Activated B cell treated with CpG ODN at 0.5 μM for 24 hours (primary cell): ENCODE measurements around the gene DLK2. TPM values are rescaled to one million over a fixed set of nuclear protein-coding genes. Genes with fewer than 3 reads are reported as not detected.

Source experiments
- ATAC-seq: fragments of 200-7000 bp; cut with Tn5 transposase; one replicate; pipeline ENCODE4 v1.10.0; 2021; ENCODE audit warnings: low read depth, mild to moderate bottlenecking, moderate library complexity
- CTCF ChIA-PET: fragments of 350-600 bp; sonication (Branson Sonifier 250); formaldehyde crosslinking; loops from one replicate; lab custom pipeline; 2021; ENCODE audit warnings: antibody characterized with exemption; lab: Charles Lee
- POLR2A ChIA-PET: fragments of 350-600 bp; sonication (Branson Sonifier 250); formaldehyde crosslinking; loops from one replicate; lab custom pipeline; 2021; ENCODE audit warnings: antibody characterized with exemption; lab: Charles Lee
- DNase-seq: peaks from one replicate; pipeline ENCODE4 v3.0.0; 2022
- H3K27ac Mint-ChIP-seq: one replicate; pipeline ENCODE4 v1.8.0; 2020; ENCODE audit warnings: mixed read lengths
- H3K27me3 Mint-ChIP-seq: one replicate; pipeline ENCODE4 v1.8.0; 2021; ENCODE audit warnings: mixed read lengths
- H3K36me3 Mint-ChIP-seq: one replicate; pipeline ENCODE4 v1.8.0; 2021; ENCODE audit warnings: low read depth, mixed read lengths
- H3K4me1 Mint-ChIP-seq: one replicate; pipeline ENCODE4 v1.8.0; 2021; ENCODE audit warnings: mixed read lengths
- H3K4me3 Mint-ChIP-seq: one replicate; pipeline ENCODE4 v1.8.0; 2020; ENCODE audit warnings: mild to moderate bottlenecking, mixed read lengths
- H3K9me3 Mint-ChIP-seq: one replicate; pipeline ENCODE4 v1.8.0; 2020; ENCODE audit warnings: mixed read lengths
- CTCF ChIP-seq: fragments of 200-600 bp; IDR thresholded peaks from one replicate; pipeline ENCODE4 v1.8.0; 2022; ENCODE audit warnings: antibody characterized with exemption, mild to moderate bottlenecking
- intact Hi-C: fragments of 100-400 bp; cut with micrococcal nuclease; formaldehyde crosslinking; loops from one replicate; pipeline ENCODE4 v1.15.1; 2024
- total RNA-seq: library from RNA; stranded (reverse); gene quantifications from 2 replicates; pipeline ENCODE4 v1.2.3, GENCODE V29; 2022

The DLK2 gene
- total RNA-seq, 1 donor from 2014 or later: 1.4 TPM

- no peak for DNase-seq
- Mint-ChIP-seq H3K9me3 (no peaks in the 10 kb centered on the region), H3K27me3 (peaks cover 2% of the 10 kb centered on the region), H3K4me3 (no peak overlapping the region), H3K36me3 (peaks cover 11% of the 10 kb centered on the region), H3K27ac (no peak overlapping the region), H3K4me1 (peaks cover 16% of the 10 kb centered on the region)
- ChIA-PET POLR2A (interaction anchor here (0.7 kb wide), 3 partner anchors 31 to 211 kb away, joined by 3 to 4 read pairs (median 4); no protein-coding TSS in a partner anchor), CTCF (no interaction called here)
- ATAC-seq: no peak
- intact Hi-C loops: loop anchor here (10.0 kb wide), 1 partner anchor 93 kb away; the partner anchor contains the start of gene ZNF318
- TF ChIP-seq CTCF: no peak
Observed at GRCh38 chr6:43457643-43458042, 2.3 kb upstream of the DLK2 start.

- Mint-ChIP-seq H3K4me1 (peaks cover 16% of the 10 kb centered on the region), H3K9me3 (no peaks in the 10 kb centered on the region), H3K27ac (no peak overlapping the region), H3K36me3 (peaks cover 31% of the 10 kb centered on the region), H3K27me3 (no peaks in the 10 kb centered on the region), H3K4me3 (peak overlapping the region; percentile 85)
- CTCF ChIA-PET: interaction anchor here (1.1 to 4.2 kb wide), 3 partner anchors 23 to 115 kb away, joined by 3 to 33 read pairs (median 3); partner anchors contain the start of gene TJAP1
- ATAC-seq (peak; percentile 49), DNase-seq (peak; percentile 72)
- intact Hi-C loops: loop anchor here (1.0 to 10.0 kb wide), 5 partner anchors 22 to 192 kb away; partner anchors contain the start of genes ABCC10, TJAP1 and ZNF318
- POLR2A ChIA-PET: interaction anchor here (0.6 to 2.1 kb wide), 6 partner anchors 9 to 189 kb away, joined by 3 to 7 read pairs (median 6); partner anchors contain the start of genes ABCC10 and TJAP1
- TF ChIP-seq CTCF: no peak
Observed at GRCh38 chr6:43454696-43455530, 435 bp downstream of the DLK2 start.

GRCh38 chr6:43454290-43454695 lies 1.1 kb downstream of the DLK2 start:
- no peaks in the 10 kb centered on the region for H3K27me3 Mint-ChIP-seq
- H3K4me1 Mint-ChIP-seq: peaks cover 16% of the 10 kb centered on the region
- ChIA-PET POLR2A (no interaction called here), CTCF (interaction anchor here (0.9 to 4.2 kb wide), 2 partner anchors 42 to 52 kb away, joined by 7 to 33 read pairs; no protein-coding TSS in a partner anchor)
- DNase-seq (no peak), ATAC-seq (peak; percentile 72)
- H3K9me3 Mint-ChIP-seq: no peaks in the 10 kb centered on the region
- intact Hi-C loops: loop anchor here (2.0 to 10.0 kb wide), 3 partner anchors 27 to 191 kb away; partner anchors contain the start of genes ABCC10 and ZNF318
- H3K36me3 Mint-ChIP-seq: peaks cover 37% of the 10 kb centered on the region
- TF ChIP-seq CTCF: no peak
- no peak overlapping the region for H3K27ac Mint-ChIP-seq
- peak overlapping the region; percentile 85 for H3K4me3 Mint-ChIP-seq

GRCh38 chr6:43453831-43454230 lies 1.5 kb downstream of the DLK2 start:
- ChIA-PET POLR2A (no interaction called here), CTCF (interaction anchor here (0.9 to 4.2 kb wide), 2 partner anchors 43 to 53 kb away, joined by 7 to 33 read pairs; no protein-coding TSS in a partner anchor)
- H3K4me3 Mint-ChIP-seq: peak overlapping the region; percentile 85

More at GRCh38 chr6:43453831-43454230, 1.5 kb downstream of the DLK2 start:
- peaks cover 16% of the 10 kb centered on the region for H3K4me1 Mint-ChIP-seq
- no peak overlapping the region for H3K27ac Mint-ChIP-seq
- DNase-seq: no peak
- TF ChIP-seq CTCF: no peak
- H3K27me3 Mint-ChIP-seq: no peaks in the 10 kb centered on the region
- intact Hi-C loops: loop anchor here (2.0 to 10.0 kb wide), 3 partner anchors 27 to 191 kb away; partner anchors contain the start of genes ABCC10 and ZNF318
- no peaks in the 10 kb centered on the region for H3K9me3 Mint-ChIP-seq
- peaks cover 42% of the 10 kb centered on the region for H3K36me3 Mint-ChIP-seq
- ATAC-seq: no peak
